ENCODE measurements around the gene DENND1A. TPM values are rescaled to one million over a fixed set of nuclear protein-coding genes. Genes with fewer than 3 reads are reported as not detected.

Gene DENND1A
- total RNA-seq, 1 experiment from 2014 or later: 23.5 TPM

DNA sequence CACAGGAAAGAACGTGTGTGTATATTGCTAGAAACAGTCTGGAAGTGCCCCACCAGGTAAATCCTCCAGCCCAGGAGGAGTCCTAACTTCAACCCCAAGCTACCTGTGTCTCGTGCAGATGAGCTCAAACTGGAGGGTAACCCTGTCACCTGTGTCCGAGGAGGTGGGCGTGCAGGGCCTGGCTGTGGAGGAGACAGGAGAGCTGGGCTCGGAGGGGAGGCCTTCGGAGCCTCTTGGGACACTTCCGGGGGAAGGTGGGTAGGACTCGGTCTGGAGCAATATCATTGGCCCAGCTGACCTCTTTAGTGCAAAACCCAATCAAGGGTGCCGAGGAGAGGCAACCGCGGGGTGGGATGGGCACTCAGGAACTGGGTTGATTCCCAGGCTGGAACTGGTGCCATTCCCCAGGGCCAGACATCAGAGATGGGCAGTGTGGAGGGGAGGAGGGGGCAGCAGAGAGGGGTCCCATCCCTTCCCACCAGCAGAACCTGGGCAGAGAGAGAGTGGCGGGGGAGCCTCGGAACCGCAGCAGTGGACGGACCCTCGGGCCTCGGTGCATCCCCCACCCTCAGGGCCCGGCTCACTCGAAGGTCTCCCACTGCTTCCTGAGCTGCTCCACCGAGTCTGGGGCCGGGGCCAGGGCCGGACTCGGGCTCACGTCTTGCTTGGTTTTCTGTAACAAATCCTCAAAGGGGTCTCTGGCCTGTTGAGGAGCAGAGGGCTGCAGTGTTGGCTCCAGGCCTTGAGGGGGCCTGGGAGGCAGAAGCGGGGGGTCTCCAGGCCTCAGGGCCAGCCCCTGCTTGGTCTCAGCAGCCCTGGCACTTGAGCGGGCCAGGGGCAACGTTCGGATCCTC, 548.8 kb downstream of the DENND1A start (continued):
- TF ChIP-seq, protein P1, sequence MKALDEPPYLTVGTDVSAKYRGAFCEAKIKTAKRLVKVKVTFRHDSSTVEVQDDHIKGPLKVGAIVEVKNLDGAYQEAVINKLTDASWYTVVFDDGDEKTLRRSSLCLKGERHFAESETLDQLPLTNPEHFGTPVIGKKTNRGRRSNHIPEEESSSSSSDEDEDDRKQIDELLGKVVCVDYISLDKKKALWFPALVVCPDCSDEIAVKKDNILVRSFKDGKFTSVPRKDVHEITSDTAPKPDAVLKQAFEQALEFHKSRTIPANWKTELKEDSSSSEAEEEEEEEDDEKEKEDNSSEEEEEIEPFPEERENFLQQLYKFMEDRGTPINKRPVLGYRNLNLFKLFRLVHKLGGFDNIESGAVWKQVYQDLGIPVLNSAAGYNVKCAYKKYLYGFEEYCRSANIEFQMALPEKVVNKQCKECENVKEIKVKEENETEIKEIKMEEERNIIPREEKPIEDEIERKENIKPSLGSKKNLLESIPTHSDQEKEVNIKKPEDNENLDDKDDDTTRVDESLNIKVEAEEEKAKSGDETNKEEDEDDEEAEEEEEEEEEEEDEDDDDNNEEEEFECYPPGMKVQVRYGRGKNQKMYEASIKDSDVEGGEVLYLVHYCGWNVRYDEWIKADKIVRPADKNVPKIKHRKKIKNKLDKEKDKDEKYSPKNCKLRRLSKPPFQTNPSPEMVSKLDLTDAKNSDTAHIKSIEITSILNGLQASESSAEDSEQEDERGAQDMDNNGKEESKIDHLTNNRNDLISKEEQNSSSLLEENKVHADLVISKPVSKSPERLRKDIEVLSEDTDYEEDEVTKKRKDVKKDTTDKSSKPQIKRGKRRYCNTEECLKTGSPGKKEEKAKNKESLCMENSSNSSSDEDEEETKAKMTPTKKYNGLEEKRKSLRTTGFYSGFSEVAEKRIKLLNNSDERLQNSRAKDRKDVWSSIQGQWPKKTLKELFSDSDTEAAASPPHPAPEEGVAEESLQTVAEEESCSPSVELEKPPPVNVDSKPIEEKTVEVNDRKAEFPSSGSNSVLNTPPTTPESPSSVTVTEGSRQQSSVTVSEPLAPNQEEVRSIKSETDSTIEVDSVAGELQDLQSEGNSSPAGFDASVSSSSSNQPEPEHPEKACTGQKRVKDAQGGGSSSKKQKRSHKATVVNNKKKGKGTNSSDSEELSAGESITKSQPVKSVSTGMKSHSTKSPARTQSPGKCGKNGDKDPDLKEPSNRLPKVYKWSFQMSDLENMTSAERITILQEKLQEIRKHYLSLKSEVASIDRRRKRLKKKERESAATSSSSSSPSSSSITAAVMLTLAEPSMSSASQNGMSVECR (CRISPR knock-in tag; IDR thresholded peaks at IDR 0.05; ENCODE audit: borderline replicate concordance): no peak
- no peak for TF ChIP-seq ETV6 (CRISPR knock-in tag; IDR thresholded peaks at IDR 0.05)

DNA sequence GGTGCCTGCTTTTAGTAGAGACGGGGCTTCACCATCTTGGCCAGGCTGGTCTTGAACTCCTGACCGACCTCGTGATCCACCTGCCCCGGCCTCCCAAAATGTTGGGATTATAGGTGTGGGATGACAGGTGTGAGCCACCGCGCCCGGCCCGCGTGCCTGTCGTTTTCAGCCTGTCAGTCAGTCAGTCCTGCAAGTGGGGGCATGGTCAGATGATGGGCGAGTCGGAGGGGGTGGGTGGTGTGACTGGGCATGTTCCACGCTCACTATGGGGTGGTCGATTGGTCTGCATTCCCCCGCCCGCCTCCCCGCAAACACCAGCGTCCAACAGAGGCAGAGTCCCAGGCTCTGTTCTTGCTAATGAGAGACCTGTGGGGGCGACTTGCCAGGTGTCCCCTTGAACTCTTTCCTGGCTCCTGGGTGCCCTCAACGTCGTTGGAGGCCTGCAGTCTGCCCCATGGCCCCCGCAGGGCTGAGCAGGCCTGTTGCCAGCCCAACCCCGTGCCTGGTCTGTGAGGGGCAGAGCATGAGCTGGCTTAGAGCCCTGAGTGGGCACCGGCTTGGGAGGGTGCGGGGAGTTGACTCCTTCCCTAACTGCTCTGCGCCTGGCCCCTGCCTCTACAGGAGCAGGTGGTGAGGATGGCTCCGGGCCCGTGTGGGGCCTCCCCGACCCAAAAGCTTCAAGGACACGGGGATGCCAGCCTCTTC, 550.8 kb downstream of the DENND1A start:
- POLR2A ChIA-PET: no interaction called here
- CTCF ChIA-PET: no interaction called here
- TF ChIP-seq SMAD4 (CRISPR knock-in tag; IDR thresholded peaks at IDR 0.05) (no peak), ETV6 (CRISPR knock-in tag; IDR thresholded peaks at IDR 0.05) (no peak), ZNF138 (CRISPR knock-in tag; conservative IDR thresholded peaks at IDR 0.05) (no peak), ZNF121 (CRISPR knock-in tag; IDR thresholded peaks at IDR 0.05) (no peak), GTF2I (CRISPR knock-in tag; conservative IDR thresholded peaks at IDR 0.05) (no peak), ZNF416 (CRISPR knock-in tag; IDR thresholded peaks at IDR 0.05) (no peak), NFE2L1 (CRISPR knock-in tag; IDR thresholded peaks at IDR 0.05) (no peak), ATF1 (CRISPR knock-in tag; IDR thresholded peaks at IDR 0.05) (no peak)
- TF ChIP-seq, protein P2, sequence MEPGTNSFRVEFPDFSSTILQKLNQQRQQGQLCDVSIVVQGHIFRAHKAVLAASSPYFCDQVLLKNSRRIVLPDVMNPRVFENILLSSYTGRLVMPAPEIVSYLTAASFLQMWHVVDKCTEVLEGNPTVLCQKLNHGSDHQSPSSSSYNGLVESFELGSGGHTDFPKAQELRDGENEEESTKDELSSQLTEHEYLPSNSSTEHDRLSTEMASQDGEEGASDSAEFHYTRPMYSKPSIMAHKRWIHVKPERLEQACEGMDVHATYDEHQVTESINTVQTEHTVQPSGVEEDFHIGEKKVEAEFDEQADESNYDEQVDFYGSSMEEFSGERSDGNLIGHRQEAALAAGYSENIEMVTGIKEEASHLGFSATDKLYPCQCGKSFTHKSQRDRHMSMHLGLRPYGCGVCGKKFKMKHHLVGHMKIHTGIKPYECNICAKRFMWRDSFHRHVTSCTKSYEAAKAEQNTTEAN (CRISPR knock-in tag; IDR thresholded peaks at IDR 0.05): no peak
- TF ChIP-seq, protein P3, sequence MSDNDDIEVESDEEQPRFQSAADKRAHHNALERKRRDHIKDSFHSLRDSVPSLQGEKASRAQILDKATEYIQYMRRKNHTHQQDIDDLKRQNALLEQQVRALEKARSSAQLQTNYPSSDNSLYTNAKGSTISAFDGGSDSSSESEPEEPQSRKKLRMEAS (CRISPR knock-in tag; IDR thresholded peaks at IDR 0.05): no peak
- TF ChIP-seq, protein P4, sequence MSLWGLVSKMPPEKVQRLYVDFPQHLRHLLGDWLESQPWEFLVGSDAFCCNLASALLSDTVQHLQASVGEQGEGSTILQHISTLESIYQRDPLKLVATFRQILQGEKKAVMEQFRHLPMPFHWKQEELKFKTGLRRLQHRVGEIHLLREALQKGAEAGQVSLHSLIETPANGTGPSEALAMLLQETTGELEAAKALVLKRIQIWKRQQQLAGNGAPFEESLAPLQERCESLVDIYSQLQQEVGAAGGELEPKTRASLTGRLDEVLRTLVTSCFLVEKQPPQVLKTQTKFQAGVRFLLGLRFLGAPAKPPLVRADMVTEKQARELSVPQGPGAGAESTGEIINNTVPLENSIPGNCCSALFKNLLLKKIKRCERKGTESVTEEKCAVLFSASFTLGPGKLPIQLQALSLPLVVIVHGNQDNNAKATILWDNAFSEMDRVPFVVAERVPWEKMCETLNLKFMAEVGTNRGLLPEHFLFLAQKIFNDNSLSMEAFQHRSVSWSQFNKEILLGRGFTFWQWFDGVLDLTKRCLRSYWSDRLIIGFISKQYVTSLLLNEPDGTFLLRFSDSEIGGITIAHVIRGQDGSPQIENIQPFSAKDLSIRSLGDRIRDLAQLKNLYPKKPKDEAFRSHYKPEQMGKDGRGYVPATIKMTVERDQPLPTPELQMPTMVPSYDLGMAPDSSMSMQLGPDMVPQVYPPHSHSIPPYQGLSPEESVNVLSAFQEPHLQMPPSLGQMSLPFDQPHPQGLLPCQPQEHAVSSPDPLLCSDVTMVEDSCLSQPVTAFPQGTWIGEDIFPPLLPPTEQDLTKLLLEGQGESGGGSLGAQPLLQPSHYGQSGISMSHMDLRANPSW (CRISPR knock-in tag; conservative IDR thresholded peaks at IDR 0.05; ENCODE audit: low read depth): no peak
- TF ChIP-seq, protein P5, sequence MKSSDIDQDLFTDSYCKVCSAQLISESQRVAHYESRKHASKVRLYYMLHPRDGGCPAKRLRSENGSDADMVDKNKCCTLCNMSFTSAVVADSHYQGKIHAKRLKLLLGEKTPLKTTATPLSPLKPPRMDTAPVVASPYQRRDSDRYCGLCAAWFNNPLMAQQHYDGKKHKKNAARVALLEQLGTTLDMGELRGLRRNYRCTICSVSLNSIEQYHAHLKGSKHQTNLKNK (CRISPR knock-in tag; IDR thresholded peaks at IDR 0.05): no peak
- TF ChIP-seq, protein P6, sequence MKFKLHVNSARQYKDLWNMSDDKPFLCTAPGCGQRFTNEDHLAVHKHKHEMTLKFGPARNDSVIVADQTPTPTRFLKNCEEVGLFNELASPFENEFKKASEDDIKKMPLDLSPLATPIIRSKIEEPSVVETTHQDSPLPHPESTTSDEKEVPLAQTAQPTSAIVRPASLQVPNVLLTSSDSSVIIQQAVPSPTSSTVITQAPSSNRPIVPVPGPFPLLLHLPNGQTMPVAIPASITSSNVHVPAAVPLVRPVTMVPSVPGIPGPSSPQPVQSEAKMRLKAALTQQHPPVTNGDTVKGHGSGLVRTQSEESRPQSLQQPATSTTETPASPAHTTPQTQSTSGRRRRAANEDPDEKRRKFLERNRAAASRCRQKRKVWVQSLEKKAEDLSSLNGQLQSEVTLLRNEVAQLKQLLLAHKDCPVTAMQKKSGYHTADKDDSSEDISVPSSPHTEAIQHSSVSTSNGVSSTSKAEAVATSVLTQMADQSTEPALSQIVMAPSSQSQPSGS (CRISPR knock-in tag; IDR thresholded peaks at IDR 0.05; ENCODE audit: borderline replicate concordance, low read depth): no peak
- TF ChIP-seq, protein P7, sequence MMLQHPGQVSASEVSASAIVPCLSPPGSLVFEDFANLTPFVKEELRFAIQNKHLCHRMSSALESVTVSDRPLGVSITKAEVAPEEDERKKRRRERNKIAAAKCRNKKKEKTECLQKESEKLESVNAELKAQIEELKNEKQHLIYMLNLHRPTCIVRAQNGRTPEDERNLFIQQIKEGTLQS (CRISPR knock-in tag; conservative IDR thresholded peaks at IDR 0.05): no peak
- TF ChIP-seq, protein P8, sequence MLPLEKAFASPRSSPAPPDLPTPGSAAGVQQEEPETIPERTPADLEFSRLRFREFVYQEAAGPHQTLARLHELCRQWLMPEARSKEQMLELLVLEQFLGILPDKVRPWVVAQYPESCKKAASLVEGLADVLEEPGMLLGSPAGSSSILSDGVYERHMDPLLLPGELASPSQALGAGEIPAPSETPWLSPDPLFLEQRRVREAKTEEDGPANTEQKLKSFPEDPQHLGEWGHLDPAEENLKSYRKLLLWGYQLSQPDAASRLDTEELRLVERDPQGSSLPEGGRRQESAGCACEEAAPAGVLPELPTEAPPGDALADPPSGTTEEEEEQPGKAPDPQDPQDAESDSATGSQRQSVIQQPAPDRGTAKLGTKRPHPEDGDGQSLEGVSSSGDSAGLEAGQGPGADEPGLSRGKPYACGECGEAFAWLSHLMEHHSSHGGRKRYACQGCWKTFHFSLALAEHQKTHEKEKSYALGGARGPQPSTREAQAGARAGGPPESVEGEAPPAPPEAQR (CRISPR knock-in tag; IDR thresholded peaks at IDR 0.05): no peak
- ATAC-seq: no peak
- Mint-ChIP-seq H3K4me3 (no peak overlapping the region), H3K36me3 (no peaks in the 10 kb centered on the region), H3K9me3 (no peaks in the 10 kb centered on the region), H3K27me3 (ENCODE audit: low read depth) (peaks cover 13% of the 10 kb centered on the region), H3K4me1 (peaks cover 4% of the 10 kb centered on the region), H3K27ac (no peak overlapping the region)
- no peak for DNase-seq (ENCODE audit: low spot score)
